C4-2B (cell line): ENCODE measurements around the gene ATP9A.

Experiments used
- CTCF ChIP-seq: fragments of 450-650 bp; conservative IDR thresholded peaks from 2 replicates; pipeline ENCODE4 v1.5.1; 2017; ENCODE audit warnings: mild to moderate bottlenecking
- ZFX ChIP-seq: fragments of 450-650 bp; IDR thresholded peaks from 2 replicates; pipeline ENCODE4 v1.6.1; 2017

DNA sequence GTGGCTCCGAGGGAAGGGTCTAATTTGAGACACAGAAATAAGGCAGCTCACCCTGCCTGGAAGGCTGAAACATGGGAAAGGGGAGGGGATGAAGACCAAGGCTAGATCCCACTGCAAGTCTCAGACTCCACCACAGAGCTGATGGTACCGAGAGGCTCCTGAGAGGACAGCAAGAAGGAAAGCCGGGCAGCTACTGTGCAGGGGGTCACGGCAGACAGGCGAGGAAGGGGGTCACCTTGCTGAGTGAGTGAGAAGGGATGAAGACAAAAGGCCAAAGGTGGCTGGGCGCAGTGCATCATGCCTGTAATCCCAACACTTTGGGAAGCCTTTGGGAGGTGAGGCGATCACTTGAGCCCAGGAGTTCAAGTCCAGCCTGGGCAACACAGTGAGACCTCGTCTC is 100.7 kb downstream of the ATP9A start:
- no peak for TF ChIP-seq CTCF
- no peak for TF ChIP-seq ZFX
